HL-60 (cell line): ENCODE results near the gene GPR149.

Source experiments
- CTCF ChIP-seq: IDR thresholded peaks from one replicate; pipeline ENCODE4 v1.5.1; 2011; ENCODE audit warnings: low read length, control low read depth, inconsistent platforms; ENCODE audit not compliant: insufficient read depth
- POLR2AphosphoS5 ChIP-seq: IDR thresholded peaks from 2 replicates; pipeline ENCODE4 v1.6.1; 2012; ENCODE audit warnings: low read depth
- REST ChIP-seq: IDR thresholded peaks from 2 replicates; pipeline ENCODE4 v1.6.1; 2012; ENCODE audit warnings: low read depth; ENCODE audit not compliant: insufficient replicate concordance

- TF ChIP-seq CTCF, result no peak
- no peak for TF ChIP-seq POLR2AphosphoS5
- TF ChIP-seq REST, result no peak
Measured at GRCh38 chr3:154473769-154474168, 43.8 kb upstream of the GPR149 start.
